H1 (cell line): Measurements from ENCODE around the gene COLQ. TPM values are rescaled to one million over a fixed set of nuclear protein-coding genes. Genes with fewer than 3 reads are reported as not detected.

Source experiments
- CTCF ChIA-PET: fragments of 300-600 bp; sonication (Branson Sonifier 250); formaldehyde crosslinking; loops from one replicate; lab custom pipeline; 2021; ENCODE audit not compliant: partially characterized antibody; lab: Charles Lee
- POLR2A ChIA-PET: fragments of 300-600 bp; sonication (Branson Sonifier 250); formaldehyde crosslinking; loops from one replicate; lab custom pipeline; 2021; ENCODE audit warnings: inconsistent platforms; ENCODE audit not compliant: partially characterized antibody; lab: Charles Lee
- DNase-seq, 2 experiments: peaks; one replicate each; pipeline versions ENCODE4 v3.0.0 to v3.0.0-alpha.2; 2010 to 2022; ENCODE audit warnings: low spot score in 2 of 2, low read depth in 1 of 2, mixed read lengths in 1 of 2
- FAIRE-seq: peaks from 2 replicates; lab custom pipeline; 2011; peaks lifted over from hg19 to GRCh38; lab: Jason Lieb, UNC
- H2AFZ ChIP-seq: 2 replicates; pipeline ENCODE4 v1.8.1; 2012; ENCODE audit warnings: low read length, inconsistent platforms
- H2AK5ac ChIP-seq: 2 replicates; pipeline ENCODE4 v1.6.1; 2013; ENCODE audit warnings: low read depth, low read length
- H2BK120ac ChIP-seq: replicated peaks from 2 replicates; pipeline ENCODE3; 2013; ENCODE audit warnings: low read depth, low read length, inconsistent platforms
- H2BK12ac ChIP-seq: 2 replicates; pipeline ENCODE4 v1.6.1; 2013; ENCODE audit warnings: low read depth, low read length
- H2BK15ac ChIP-seq: 2 replicates; pipeline ENCODE4 v1.6.1; 2013; ENCODE audit warnings: low read length
- H2BK20ac ChIP-seq: 2 replicates; pipeline ENCODE4 v1.6.1; 2013; ENCODE audit warnings: low read length
- H2BK5ac ChIP-seq: 2 replicates; pipeline ENCODE4 v1.6.1; 2013; ENCODE audit warnings: low read depth, low read length
- H3K14ac ChIP-seq: 2 replicates; pipeline ENCODE4 v1.6.1; 2013; ENCODE audit warnings: inconsistent platforms; ENCODE audit not compliant: insufficient read length
- H3K18ac ChIP-seq: 2 replicates; pipeline ENCODE4 v1.6.1; 2013; ENCODE audit warnings: low read length; ENCODE audit errors: extremely low read depth
- H3K23ac ChIP-seq: 2 replicates; pipeline ENCODE4 v1.6.1; 2013; ENCODE audit warnings: inconsistent platforms; ENCODE audit not compliant: insufficient read length
- H3K23me2 ChIP-seq: 2 replicates; pipeline ENCODE4 v1.6.1; 2013; ENCODE audit warnings: low read depth, low read length
- H3K27ac ChIP-seq: 2 replicates; pipeline ENCODE4 v1.6.1; 2011; ENCODE audit warnings: low read depth, low read length, inconsistent platforms
- H3K27me3 ChIP-seq, 4 experiments: replicated peaks in 1 of 4; 1 replicate in 1 of 4; 2 replicates in 3 of 4; pipeline versions ENCODE4 v1.6.1 to v1.8.1; 2011 to 2013; ENCODE audit warnings: low read length in 3 of 4, mild to moderate bottlenecking in 3 of 4, inconsistent platforms in 2 of 4, mixed read lengths in 2 of 4, moderate library complexity in 1 of 4; ENCODE audit not compliant: control insufficient read depth in 3 of 4, insufficient read depth in 3 of 4; ENCODE audit errors: extremely low read depth in 1 of 4
- H3K36me3 ChIP-seq, 4 experiments: 2 replicates each; pipeline versions ENCODE4 v1.6.1 to v1.8.1; 2011 to 2013; ENCODE audit warnings: mild to moderate bottlenecking in 4 of 4, low read length in 3 of 4, moderate library complexity in 2 of 4, control low read depth in 1 of 4, inconsistent platforms in 1 of 4; ENCODE audit not compliant: insufficient read depth in 4 of 4, control insufficient read depth in 2 of 4
- H3K4ac ChIP-seq: replicated peaks from 2 replicates; pipeline ENCODE3; 2013; ENCODE audit warnings: low read length, low read depth, mixed read lengths, inconsistent platforms; ENCODE audit not compliant: insufficient read length
- H3K4me1 ChIP-seq, 4 experiments: replicated peaks in 1 of 4; 1 replicate in 1 of 4; 2 replicates in 3 of 4; pipeline versions ENCODE4 v1.6.1 to v1.8.1; 2011 to 2013; ENCODE audit warnings: low read length in 3 of 4, inconsistent platforms in 2 of 4, mixed read lengths in 1 of 4; ENCODE audit not compliant: insufficient read depth in 4 of 4, control insufficient read depth in 3 of 4
- H3K4me2 ChIP-seq, 2 experiments: 2 replicates each; pipeline versions ENCODE4 v1.6.1 to v1.8.1; 2011 to 2013; ENCODE audit warnings: low read depth in 2 of 2, low read length in 2 of 2, control low read depth in 1 of 2, inconsistent platforms in 1 of 2, mild to moderate bottlenecking in 1 of 2; ENCODE audit not compliant: insufficient read depth in 1 of 2
- H3K4me3 ChIP-seq, 4 experiments: fragments of 200-600, 300-600 bp in 1 of 4; sonication (generic), shearing (Covaris generic), sonication (Bioruptor Twin) in 1 of 4; 2 replicates each; pipeline versions ENCODE4 v1.5.1 to v1.8.1; 2011 to 2016; ENCODE audit warnings: low read length in 4 of 4, low read depth in 3 of 4, control low read depth in 2 of 4, inconsistent platforms in 2 of 4, mild to moderate bottlenecking in 2 of 4, mixed read lengths in 1 of 4, moderate library complexity in 1 of 4; ENCODE audit not compliant: insufficient read depth in 2 of 4; ENCODE audit errors: extremely low read depth in 1 of 4
- H3K56ac ChIP-seq: replicated peaks from 2 replicates; pipeline ENCODE3; 2013; ENCODE audit warnings: low read depth, mild to moderate bottlenecking, mixed read lengths, low read length, inconsistent platforms; ENCODE audit not compliant: insufficient read length
- H3K79me1 ChIP-seq: 2 replicates; pipeline ENCODE4 v1.6.1; 2013; ENCODE audit warnings: low read depth, low read length, control low read depth
- H3K79me2 ChIP-seq, 2 experiments: 2 replicates each; pipeline versions ENCODE4 v1.6.1 to v1.8.1; 2012 to 2013; ENCODE audit warnings: low read length in 2 of 2, mild to moderate bottlenecking in 2 of 2, inconsistent platforms in 1 of 2; ENCODE audit not compliant: insufficient read depth in 2 of 2, control insufficient read depth in 1 of 2
- H3K9ac ChIP-seq, 4 experiments: replicated peaks in 1 of 4; 1 replicate in 1 of 4; 2 replicates in 3 of 4; pipeline versions ENCODE4 v1.6.1 to v1.8.1; 2011 to 2013; ENCODE audit warnings: low read depth in 3 of 4, low read length in 3 of 4, control low read depth in 2 of 4, mild to moderate bottlenecking in 2 of 4, moderate library complexity in 2 of 4, inconsistent platforms in 1 of 4; ENCODE audit errors: extremely low read depth in 1 of 4
- H3K9me3 ChIP-seq, 2 experiments: 2 replicates each; pipeline versions ENCODE4 v1.6.1 to v1.8.1; 2012 to 2013; ENCODE audit warnings: mild to moderate bottlenecking in 2 of 2, moderate library complexity in 2 of 2, control low read depth in 1 of 2, inconsistent platforms in 1 of 2, low read depth in 1 of 2, low read length in 1 of 2, mixed read lengths in 1 of 2; ENCODE audit not compliant: insufficient read depth in 2 of 2
- H4K20me1 ChIP-seq, 2 experiments: replicated peaks in 1 of 2; 2 replicates each; pipeline versions ENCODE3 to v1.8.1; 2011 to 2013; ENCODE audit warnings: inconsistent platforms in 2 of 2, low read length in 2 of 2, mild to moderate bottlenecking in 1 of 2; ENCODE audit not compliant: insufficient read depth in 2 of 2, control insufficient read depth in 1 of 2
- H4K5ac ChIP-seq: 2 replicates; pipeline ENCODE4 v1.6.1; 2013; ENCODE audit warnings: low read length, low read depth, mixed read lengths, inconsistent platforms; ENCODE audit not compliant: insufficient read length
- H4K8ac ChIP-seq: 2 replicates; pipeline ENCODE4 v1.8.0; 2013; ENCODE audit warnings: mild to moderate bottlenecking, moderate library complexity, low read length, inconsistent platforms; ENCODE audit not compliant: insufficient read depth; ENCODE audit errors: extremely low read depth
- H4K91ac ChIP-seq: replicated peaks from 2 replicates; pipeline ENCODE3; 2013; ENCODE audit warnings: low read length, mixed read lengths, inconsistent platforms; ENCODE audit not compliant: insufficient read length
- BACH1 ChIP-seq: IDR thresholded peaks from 2 replicates; pipeline ENCODE4 v1.6.1; 2012; ENCODE audit warnings: low read length, improper control_type of control experiment
- CTBP2 ChIP-seq: IDR thresholded peaks from 2 replicates; pipeline ENCODE4 v1.7.0; 2011; ENCODE audit warnings: borderline replicate concordance, mild to moderate bottlenecking, moderate library complexity, mixed read lengths, low read length; ENCODE audit not compliant: insufficient read depth, insufficient read length
- EZH2 ChIP-seq: fragments of 200-600 bp; sonication (generic); IDR thresholded peaks from 2 replicates; pipeline ENCODE4 v1.7.1; 2012; ENCODE audit warnings: low read depth, mild to moderate bottlenecking, moderate library complexity, low read length, inconsistent platforms; ENCODE audit not compliant: severe bottlenecking
- JUND ChIP-seq: IDR thresholded peaks from 2 replicates; pipeline ENCODE4 v1.6.1; 2011; ENCODE audit warnings: mild to moderate bottlenecking, improper control_type of control experiment, low read length
- MAFK ChIP-seq: IDR thresholded peaks from 2 replicates; pipeline ENCODE4 v1.6.1; 2012; ENCODE audit warnings: low read depth, mild to moderate bottlenecking, improper control_type of control experiment, low read length
- RFX5 ChIP-seq: IDR thresholded peaks from 2 replicates; pipeline ENCODE4 v1.6.1; 2011; ENCODE audit warnings: low read depth, low read length, improper control_type of control experiment, borderline replicate concordance
- RNF2 ChIP-seq: fragments of 200-900, 300-1000 bp; sonication (generic); IDR thresholded peaks from 2 replicates; pipeline ENCODE4 v1.7.1; 2016; ENCODE audit warnings: borderline replicate concordance, low read depth, mild to moderate bottlenecking, antibody characterized with exemption, low read length; ENCODE audit not compliant: poor library complexity, severe bottlenecking; ENCODE audit errors: missing control alignments
- SAP30 ChIP-seq: fragments of 300-600 bp; sonication (generic); IDR thresholded peaks from 2 replicates; pipeline ENCODE4 v1.7.1; 2012; ENCODE audit warnings: low read length, moderate library complexity, mild to moderate bottlenecking, inconsistent platforms; ENCODE audit not compliant: insufficient read depth, insufficient replicate concordance
- SIRT6 ChIP-seq: IDR thresholded peaks from one replicate; pipeline ENCODE4 v1.7.1; 2012; ENCODE audit warnings: low read length, inconsistent platforms
- SP4 ChIP-seq: IDR thresholded peaks from 2 replicates; pipeline ENCODE4 v1.6.1; 2012; ENCODE audit warnings: low read length, inconsistent platforms
- SUZ12 ChIP-seq: fragments of 200-600 bp; sonication (generic); IDR thresholded peaks from 2 replicates; pipeline ENCODE4 v1.6.1; 2012; ENCODE audit warnings: mild to moderate bottlenecking, inconsistent platforms, low read length, moderate library complexity, mixed read lengths
- TEAD4 ChIP-seq: IDR thresholded peaks from 2 replicates; pipeline ENCODE4 v1.6.1; 2012; ENCODE audit warnings: low read depth, low read length, inconsistent platforms, mixed read lengths
- ZNF274 ChIP-seq: IDR thresholded peaks from 2 replicates; pipeline ENCODE4 v1.7.0; 2012; ENCODE audit warnings: low read length, borderline replicate concordance; ENCODE audit errors: extremely low read depth
- WGBS, 2 experiments: shearing (Covaris generic) in 1 of 2; methylation state at CpG; one replicate each; pipeline versions ENCODE4 v1.1.6 to v1.1.7; 2013 to 2015; ENCODE audit warnings: low lambda C conversion rate in 2 of 2, mixed read lengths in 2 of 2, inconsistent platforms in 1 of 2, low coverage in 1 of 2, missing lambda C conversion rate in 1 of 2; ENCODE audit not compliant: insufficient replicate concordance in 2 of 2, insufficient coverage in 1 of 2, insufficient read length in 1 of 2; ENCODE audit errors: extremely low coverage in 1 of 2, missing lambda C conversion rate in 1 of 2; 5-methylcytosine and 5-hydroxymethylcytosine counted together
- polyA plus RNA-seq, 7 experiments: library from polyadenylated mRNA; depleted of rRNA in 3 of 7; stranded (reverse) in 5 of 7; unstranded in 2 of 7; fragments of >200 nt in 5 of 7; fragments of 200-250 nt in 2 of 7; gene quantifications; 1 replicate in 5 of 7; 2 replicates in 1 of 7; 4 replicates in 1 of 7; pipeline versions ENCODE4 v1.2.1 to v1.2.3, GENCODE V29; 2011 to 2013; ENCODE audit warnings: missing spikeins in 2 of 7, mixed read lengths in 2 of 7
- total RNA-seq: library from RNA; stranded (reverse); fragmentation: NEBNext Ultra II Directional; extraction: Animal tissue kit (Norgen Biotek cat#: 25700); gene quantifications from 2 replicates; pipeline ENCODE4 v1.2.1, GENCODE V29; 2021
- TF ChIP-seq, protein P1 (sequence below): IDR thresholded peaks from 2 replicates; pipeline ENCODE4 v1.6.1; 2011; ENCODE audit warnings: low read depth, mild to moderate bottlenecking, low read length; ENCODE audit not compliant: insufficient read depth

Gene COLQ
- total and polyA plus RNA-seq, 2 of the 8 experiments (the other 6 are each of a cell fraction or from before 2014, with no cell fraction given): 1.5 to 1.9 TPM

DNA sequence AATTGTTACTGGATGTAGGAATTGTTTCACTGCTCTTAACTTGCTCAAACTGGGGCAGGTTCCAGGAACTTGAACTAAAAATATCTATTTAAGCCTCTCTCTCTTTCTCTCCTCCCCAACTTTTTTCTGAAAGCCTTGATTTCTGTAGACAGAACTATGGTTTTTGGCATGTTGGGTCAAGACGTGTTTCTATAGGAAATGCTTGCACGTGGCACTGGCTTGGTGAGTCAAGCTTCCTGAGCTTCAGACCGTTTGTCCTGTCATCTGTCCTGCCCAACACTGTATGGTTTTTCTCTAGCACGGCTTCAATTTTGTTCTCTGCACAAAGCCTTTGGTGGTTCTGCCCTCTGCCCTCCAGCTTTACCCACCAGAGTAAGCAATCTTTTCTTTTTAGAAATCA lies 80.6 kb downstream of the COLQ start:
- Histone ChIP-seq H3K4ac (no peak overlapping the region), H2BK15ac (no peak overlapping the region), H2AK5ac (no peak overlapping the region), H3K56ac (no peak overlapping the region), H3K4me1 (no peaks in the 10 kb centered on the region), H3K9ac (no peak overlapping the region), H3K79me1 (no peaks in the 10 kb centered on the region), H2BK120ac (no peak overlapping the region), H3K79me2 (no peaks in the 10 kb centered on the region; a peak in 1 of 4 replicates), H2BK5ac (no peak overlapping the region), H3K4me3 (no peak overlapping the region), H2BK20ac (no peak overlapping the region), H3K27me3 (no peaks in the 10 kb centered on the region), H3K14ac (no peak overlapping the region), H4K8ac (no peak overlapping the region), H3K27ac (no peak overlapping the region), H2BK12ac (no peak overlapping the region), H2AFZ (no peak overlapping the region), H4K5ac (no peak overlapping the region), H3K36me3 (peaks cover 13 to 55% (median 43%) of the 10 kb centered on the region in 4 experiments), H3K9me3 (no peaks in the 10 kb centered on the region), H3K23me2 (no peaks in the 10 kb centered on the region), H4K91ac (no peak overlapping the region), H3K23ac (no peak overlapping the region), H4K20me1 (peaks cover 0 to 2% of the 10 kb centered on the region in 2 experiments), H3K4me2 (no peak overlapping the region), H3K18ac (no peak overlapping the region)
- POLR2A ChIA-PET: no interaction called here
- WGBS, 2 experiments: 82% methylated on average over 4 of the region's 4 CpGs; no CpG with 5 or more reads in 1 of the 2 experiments
- CTCF ChIA-PET: interaction anchor here (0.9 kb wide), 1 partner anchor 31 kb away, joined by 5 read pairs; no protein-coding TSS in a partner anchor
- no peak for FAIRE-seq
- DNase-seq: no peak
- TF ChIP-seq SIRT6 (no peak), CTBP2 (no peak), MAFK (no peak), SUZ12 (no peak), SAP30 (no peak), ZNF274 (no peak), TEAD4 (no peak), BACH1 (no peak), SP4 (no peak), RNF2 (no peak), RFX5 (no peak), EZH2 (no peak), JUND (no peak)
- TF ChIP-seq, protein P1, sequence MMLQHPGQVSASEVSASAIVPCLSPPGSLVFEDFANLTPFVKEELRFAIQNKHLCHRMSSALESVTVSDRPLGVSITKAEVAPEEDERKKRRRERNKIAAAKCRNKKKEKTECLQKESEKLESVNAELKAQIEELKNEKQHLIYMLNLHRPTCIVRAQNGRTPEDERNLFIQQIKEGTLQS: no peak
